Measurements from ENCODE around the gene ECE1. TPM values are rescaled to one million over a fixed set of nuclear protein-coding genes. Genes with fewer than 3 reads are reported as not detected.

The ECE1 gene
- total and polyA plus RNA-seq, 2 of the 4 experiments (the other 2 are of a cell fraction): 61.8 to 124 TPM

DNA sequence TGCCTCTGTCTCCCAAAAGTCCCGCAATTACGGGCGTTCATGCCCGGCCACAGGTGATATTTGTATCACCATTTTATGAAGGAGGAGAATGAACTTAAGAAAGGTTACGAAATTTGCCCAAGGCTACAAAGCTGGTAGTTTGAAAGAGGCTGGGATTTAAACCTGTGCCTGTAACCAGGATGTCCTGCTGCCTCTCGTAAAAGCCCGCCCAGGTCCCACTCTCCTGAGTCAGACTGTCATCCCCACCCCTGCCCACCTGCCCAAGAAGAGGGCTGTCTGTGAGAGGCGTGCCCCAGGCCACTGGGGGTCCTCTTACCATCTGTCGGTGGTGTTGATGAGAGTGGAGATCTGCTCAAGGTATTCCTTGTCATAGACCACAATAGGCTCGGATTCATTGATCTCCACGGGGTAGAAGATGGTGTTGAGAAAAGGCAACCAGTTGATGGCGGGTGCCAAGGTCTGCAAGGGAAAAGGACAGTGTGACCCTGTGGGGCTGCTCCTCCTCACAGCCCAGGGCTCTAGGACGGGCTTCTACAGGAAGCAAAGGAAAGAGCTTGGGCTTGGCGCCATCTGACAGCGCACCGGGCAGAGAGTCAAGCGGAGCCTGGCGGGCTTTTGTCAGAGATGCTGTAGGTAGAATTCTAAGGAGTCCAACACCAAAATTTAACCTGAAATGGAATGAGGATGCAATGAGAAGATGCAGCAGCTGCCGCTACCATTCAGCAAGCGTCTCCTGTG, 43.2 kb downstream of the ECE1 start (continued):
- no peak for TF ChIP-seq MAZ (IDR thresholded peaks at IDR 0.05; ENCODE audit: borderline replicate concordance, low read depth, low read length)

DNA sequence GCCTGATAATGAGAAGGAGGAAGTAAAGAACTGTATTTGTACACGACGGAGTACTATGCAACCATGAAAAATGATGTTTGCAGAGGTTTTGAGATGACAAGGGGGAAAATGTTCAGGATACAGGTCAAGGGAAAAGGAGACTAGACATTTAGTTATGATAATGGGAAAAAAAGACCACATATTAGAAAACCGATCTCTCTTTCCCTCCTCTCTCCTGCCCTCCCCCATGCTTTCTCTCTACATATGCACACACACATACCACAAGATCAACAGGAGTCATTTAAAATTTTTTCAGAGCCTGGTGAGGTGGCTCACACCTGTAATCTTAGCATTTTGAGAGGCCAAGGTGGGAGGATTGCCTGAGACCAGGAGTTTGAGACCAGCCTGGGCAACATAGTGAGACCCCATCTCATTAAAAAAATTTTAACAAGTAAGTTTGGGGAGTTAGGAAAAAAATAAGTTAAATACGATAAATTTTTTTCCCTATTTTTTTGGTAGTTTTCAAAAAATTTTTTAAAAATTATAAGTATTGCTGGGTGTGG, 44.5 kb downstream of the ECE1 start:
- no peak overlapping the region for H3K9ac ChIP-seq (ENCODE audit: low read depth, low read length)
- peaks cover 7 to 41% of the 10 kb centered on the region in 2 experiments; a peak in 3 of 4 replicates for H3K79me1 ChIP-seq (ENCODE audit: low read depth in 1 of 2, low read length in 2 of 2)
- H4K8ac ChIP-seq (ENCODE audit: low read depth in 2 of 2, low read length in 2 of 2): no peak overlapping the region
- intact Hi-C loops (cut with micrococcal nuclease): no loop called here
- no peak overlapping the region for H4K91ac ChIP-seq (ENCODE audit: insufficient read depth, low read depth, low read length)
- ATAC-seq (ENCODE audit: low read depth) (no peak), DNase-seq (no peak)
- H3K18ac ChIP-seq (ENCODE audit: low read depth, low read length): no peak overlapping the region
- no peak overlapping the region for H3K14ac ChIP-seq (replicated peaks; ENCODE audit: low read depth, low read length)
- POLR2A ChIA-PET (ENCODE audit: unreplicated experiment): no interaction called here
- H4K5ac ChIP-seq (ENCODE audit: low read depth, low read length): no peak overlapping the region
- H3K4ac ChIP-seq (ENCODE audit: low read depth, low read length): no peak overlapping the region
- H3K9me1 ChIP-seq (ENCODE audit: insufficient read depth, low read length): peaks cover 6% of the 10 kb centered on the region; the same call in 1 of the 2 replicates
- H3K23ac ChIP-seq (ENCODE audit: low read depth, low read length): no peak overlapping the region
- WGBS, 2 experiments (ENCODE audit: extremely low coverage in 2 of 2, insufficient read length in 1 of 2): 100% methylated on average over 1 of the region's 4 CpGs; no CpG with 5 or more reads in 1 of the 2 experiments
- no peak overlapping the region for H3K4me2 ChIP-seq (ENCODE audit: low read depth, low read length)
- peaks cover 5% of the 10 kb centered on the region; the same call in 1 of the 2 replicates for H3K4me1 ChIP-seq (ENCODE audit: control insufficient read depth, insufficient read depth, low read length)
- H3K56ac ChIP-seq (ENCODE audit: extremely low read depth, insufficient read depth, low read length): no peak overlapping the region
- H2AK9ac ChIP-seq (replicated peaks; ENCODE audit: low read depth, low read length, poor library complexity): no peak overlapping the region
- no peak overlapping the region for H3K27ac ChIP-seq (ENCODE audit: insufficient read depth, low read length)
- H3K4me3 ChIP-seq (ENCODE audit: insufficient read depth, low read depth, low read length): no peak overlapping the region
- no peak overlapping the region for H2BK15ac ChIP-seq (ENCODE audit: low read depth, low read length)
- no peaks in the 10 kb centered on the region for H3K27me3 ChIP-seq (ENCODE audit: control insufficient read depth, insufficient read depth, low read length)
- H2AK5ac ChIP-seq (ENCODE audit: low read depth, low read length): no peak overlapping the region
- H2AFZ ChIP-seq (replicated peaks; ENCODE audit: low read length, poor library complexity): no peak overlapping the region
- CTCF ChIA-PET: interaction anchor here (1.7 to 2.2 kb wide), 2 partner anchors 9 to 123 kb away, joined by 7 to 8 read pairs; no protein-coding TSS in a partner anchor
- peaks cover 63% of the 10 kb centered on the region for H3K36me3 ChIP-seq (ENCODE audit: control insufficient read depth, insufficient read depth, low read length)
- H4K20me1 ChIP-seq (ENCODE audit: insufficient read depth, low read length): peaks cover 3% of the 10 kb centered on the region; the same call in 1 of the 2 replicates
- no peak overlapping the region for H2BK5ac ChIP-seq (ENCODE audit: low read depth, low read length, poor library complexity, severe bottlenecking)
- in situ Hi-C loops (cut with MboI; ENCODE audit: low sequenced_read_pairs): no loop called here
- no TSS peak for BruUV-seq (replicated peaks)
- dilution Hi-C loops (cut with HindIII; ENCODE audit: low sequenced_read_pairs, unreplicated experiment): no loop called here
- H2BK20ac ChIP-seq (ENCODE audit: low read depth, low read length): no peak overlapping the region
- H2BK120ac ChIP-seq (ENCODE audit: low read depth, low read length): no peak overlapping the region
- H3K9me3 ChIP-seq (ENCODE audit: control insufficient read depth, insufficient read depth, low read length): no peaks in the 10 kb centered on the region
- TF ChIP-seq SMC3 (IDR thresholded peaks at IDR 0.05; ENCODE audit: low read depth, low read length): no peak
- no peak for TF ChIP-seq RCOR1 (IDR thresholded peaks at IDR 0.05; ENCODE audit: insufficient replicate concordance, low read length)
- no peak for TF ChIP-seq POLR2A (IDR thresholded peaks at IDR 0.05; ENCODE audit: low read depth, low read length)
- TF ChIP-seq RAD21 (IDR thresholded peaks at IDR 0.05; ENCODE audit: low read length): no peak
- TF ChIP-seq, protein P1, sequence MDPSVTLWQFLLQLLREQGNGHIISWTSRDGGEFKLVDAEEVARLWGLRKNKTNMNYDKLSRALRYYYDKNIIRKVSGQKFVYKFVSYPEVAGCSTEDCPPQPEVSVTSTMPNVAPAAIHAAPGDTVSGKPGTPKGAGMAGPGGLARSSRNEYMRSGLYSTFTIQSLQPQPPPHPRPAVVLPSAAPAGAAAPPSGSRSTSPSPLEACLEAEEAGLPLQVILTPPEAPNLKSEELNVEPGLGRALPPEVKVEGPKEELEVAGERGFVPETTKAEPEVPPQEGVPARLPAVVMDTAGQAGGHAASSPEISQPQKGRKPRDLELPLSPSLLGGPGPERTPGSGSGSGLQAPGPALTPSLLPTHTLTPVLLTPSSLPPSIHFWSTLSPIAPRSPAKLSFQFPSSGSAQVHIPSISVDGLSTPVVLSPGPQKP (IDR thresholded peaks at IDR 0.05; ENCODE audit: borderline replicate concordance, low read depth, low read length): no peak
- TF ChIP-seq BHLHE40 (IDR thresholded peaks at IDR 0.05; ENCODE audit: low read depth, low read length): no peak
- TF ChIP-seq, protein P2, sequence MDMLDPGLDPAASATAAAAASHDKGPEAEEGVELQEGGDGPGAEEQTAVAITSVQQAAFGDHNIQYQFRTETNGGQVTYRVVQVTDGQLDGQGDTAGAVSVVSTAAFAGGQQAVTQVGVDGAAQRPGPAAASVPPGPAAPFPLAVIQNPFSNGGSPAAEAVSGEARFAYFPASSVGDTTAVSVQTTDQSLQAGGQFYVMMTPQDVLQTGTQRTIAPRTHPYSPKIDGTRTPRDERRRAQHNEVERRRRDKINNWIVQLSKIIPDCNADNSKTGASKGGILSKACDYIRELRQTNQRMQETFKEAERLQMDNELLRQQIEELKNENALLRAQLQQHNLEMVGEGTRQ (IDR thresholded peaks at IDR 0.05; ENCODE audit: low read depth, low read length): no peak
- TF ChIP-seq NFE2L2 (IDR thresholded peaks at IDR 0.05; ENCODE audit: low read depth, low read length): no peak
- TF ChIP-seq CEBPB (IDR thresholded peaks at IDR 0.05; ENCODE audit: low read depth, low read length): no peak
- TF ChIP-seq MXI1 (IDR thresholded peaks at IDR 0.05; ENCODE audit: borderline replicate concordance, low read depth, low read length): no peak
- TF ChIP-seq, protein P3, sequence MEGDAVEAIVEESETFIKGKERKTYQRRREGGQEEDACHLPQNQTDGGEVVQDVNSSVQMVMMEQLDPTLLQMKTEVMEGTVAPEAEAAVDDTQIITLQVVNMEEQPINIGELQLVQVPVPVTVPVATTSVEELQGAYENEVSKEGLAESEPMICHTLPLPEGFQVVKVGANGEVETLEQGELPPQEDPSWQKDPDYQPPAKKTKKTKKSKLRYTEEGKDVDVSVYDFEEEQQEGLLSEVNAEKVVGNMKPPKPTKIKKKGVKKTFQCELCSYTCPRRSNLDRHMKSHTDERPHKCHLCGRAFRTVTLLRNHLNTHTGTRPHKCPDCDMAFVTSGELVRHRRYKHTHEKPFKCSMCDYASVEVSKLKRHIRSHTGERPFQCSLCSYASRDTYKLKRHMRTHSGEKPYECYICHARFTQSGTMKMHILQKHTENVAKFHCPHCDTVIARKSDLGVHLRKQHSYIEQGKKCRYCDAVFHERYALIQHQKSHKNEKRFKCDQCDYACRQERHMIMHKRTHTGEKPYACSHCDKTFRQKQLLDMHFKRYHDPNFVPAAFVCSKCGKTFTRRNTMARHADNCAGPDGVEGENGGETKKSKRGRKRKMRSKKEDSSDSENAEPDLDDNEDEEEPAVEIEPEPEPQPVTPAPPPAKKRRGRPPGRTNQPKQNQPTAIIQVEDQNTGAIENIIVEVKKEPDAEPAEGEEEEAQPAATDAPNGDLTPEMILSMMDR (conservative IDR thresholded peaks at IDR 0.05; ENCODE audit: low read depth, low read length): no peak

Measured in IMR-90 (cell line).